ENCODE results near the gene ITPR2. TPM values are rescaled to one million over a fixed set of nuclear protein-coding genes. Genes with fewer than 3 reads are reported as not detected.
"Not testable (repeated sequence)": the region's sequence is repeated elsewhere in the genome, so short reads cannot be mapped to it uniquely, and the experiment has no call there.

The ITPR2 gene
- total RNA-seq, 2 experiments from 2014 or later: 40.3 to 40.5 TPM

DNA sequence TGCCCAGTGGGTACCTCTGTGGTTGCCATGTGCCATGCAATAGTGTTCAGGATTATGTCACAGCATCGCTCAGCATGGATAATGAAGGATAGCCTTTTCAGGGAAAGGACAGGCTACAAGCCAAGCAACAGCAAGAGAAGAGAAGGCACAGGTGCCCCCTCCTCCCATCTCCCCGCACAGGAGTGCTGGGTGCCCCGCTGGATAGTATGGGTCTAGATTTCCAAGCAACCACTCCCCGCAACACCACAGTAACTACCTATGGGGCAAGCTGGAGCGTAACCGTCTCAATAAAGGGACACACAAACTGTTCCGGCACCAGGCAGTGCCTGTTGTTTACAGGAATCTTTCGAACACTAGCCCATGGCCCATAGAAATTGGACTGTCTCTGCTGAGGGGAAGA, 222.2 kb downstream of the ITPR2 start:
- ChIA-PET CTCF (no interaction called here), POLR2A (no interaction called here)
- no peaks in the 10 kb centered on the region for H3K36me3 Mint-ChIP-seq (ENCODE audit: low read depth)
- no peaks in the 10 kb centered on the region for H3K4me1 Mint-ChIP-seq
- H3K4me3 Mint-ChIP-seq: no peak overlapping the region
- no peak for DNase-seq
- no peak overlapping the region for H3K27ac Mint-ChIP-seq
- H3K27me3 Mint-ChIP-seq: no peaks in the 10 kb centered on the region
- no peaks in the 10 kb centered on the region for H3K9me3 Mint-ChIP-seq

- no peak overlapping the region for H3K27ac Mint-ChIP-seq
- no peaks in the 10 kb centered on the region for H3K4me1 Mint-ChIP-seq
Measured at GRCh38 chr12:26609986-26610385, 223.0 kb downstream of the ITPR2 start.

GRCh38 chr12:26608706-26609105, 224.3 kb downstream of the ITPR2 start:
- ChIA-PET CTCF (no interaction called here), POLR2A (no interaction called here)

More at GRCh38 chr12:26609986-26610385, 223.0 kb downstream of the ITPR2 start:
- Mint-ChIP-seq H3K27me3 (no peaks in the 10 kb centered on the region), H3K36me3 (ENCODE audit: low read depth) (no peaks in the 10 kb centered on the region), H3K4me3 (no peak overlapping the region), H3K9me3 (no peaks in the 10 kb centered on the region)
- POLR2A ChIA-PET: no interaction called here
- DNase-seq: no peak
- CTCF ChIA-PET: no interaction called here

DNA sequence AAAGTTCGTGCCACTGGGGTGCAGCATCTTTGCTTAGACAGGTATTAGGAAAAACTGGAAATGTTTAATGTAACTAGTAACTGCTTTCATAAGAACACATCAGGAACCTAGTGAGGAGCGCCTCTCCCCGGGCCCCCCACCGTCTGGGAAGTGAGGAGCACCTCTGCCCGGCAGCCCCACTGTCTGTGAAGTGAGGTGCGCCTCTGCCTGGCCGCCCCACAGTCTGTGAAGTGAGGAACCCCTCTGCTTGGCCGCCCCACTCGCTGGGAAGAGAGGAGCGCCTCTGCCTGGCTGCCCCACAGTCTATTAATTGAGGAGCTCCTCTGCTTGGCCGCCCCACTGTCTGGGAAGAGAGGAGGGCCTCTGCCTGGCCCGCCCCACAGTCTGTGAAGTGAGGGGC, 224.7 kb downstream of the ITPR2 start:
- H3K4me1 Mint-ChIP-seq: no peaks in the 10 kb centered on the region
- POLR2A ChIA-PET: no interaction called here
- CTCF ChIA-PET: no interaction called here
- no peaks in the 10 kb centered on the region for H3K36me3 Mint-ChIP-seq (ENCODE audit: low read depth)
- H3K27me3 Mint-ChIP-seq: no peaks in the 10 kb centered on the region
- no peak for DNase-seq
- no peak overlapping the region for H3K27ac Mint-ChIP-seq
- no peak overlapping the region for H3K4me3 Mint-ChIP-seq
- H3K9me3 Mint-ChIP-seq: no peaks in the 10 kb centered on the region

More at GRCh38 chr12:26608706-26609105, 224.3 kb downstream of the ITPR2 start:
- H3K4me3 Mint-ChIP-seq: no peak overlapping the region
- no peaks in the 10 kb centered on the region for H3K27me3 Mint-ChIP-seq
- H3K9me3 Mint-ChIP-seq: no peaks in the 10 kb centered on the region
- H3K36me3 Mint-ChIP-seq (ENCODE audit: low read depth): no peaks in the 10 kb centered on the region
- no peaks in the 10 kb centered on the region for H3K4me1 Mint-ChIP-seq
- no peak overlapping the region for H3K27ac Mint-ChIP-seq
- DNase-seq: no peak

DNA sequence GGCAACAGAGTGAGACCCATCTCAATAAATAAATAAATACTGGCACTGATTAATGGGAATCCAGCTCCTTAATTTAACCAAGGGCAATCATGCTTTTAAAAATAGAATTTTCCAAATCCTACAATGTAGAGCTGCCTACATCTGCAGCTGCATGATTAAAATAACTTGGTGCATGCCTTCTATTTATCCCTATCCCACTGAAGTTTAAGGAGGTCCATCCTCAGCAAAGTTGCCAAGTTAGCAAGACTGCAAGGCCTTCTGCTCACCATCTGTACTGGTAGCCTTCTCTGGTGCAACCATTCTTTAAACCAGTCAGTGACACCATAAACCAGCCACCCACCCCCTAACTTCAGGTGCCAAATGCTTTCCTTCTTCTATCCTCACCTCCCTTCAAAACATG, 226.1 kb downstream of the ITPR2 start:
- ChIA-PET POLR2A (no interaction called here), CTCF (no interaction called here)
- H3K4me1 Mint-ChIP-seq: no peaks in the 10 kb centered on the region
- H3K27ac Mint-ChIP-seq: no peak overlapping the region
- H3K27me3 Mint-ChIP-seq: no peaks in the 10 kb centered on the region
- peaks cover under 1% of the 10 kb centered on the region for H3K36me3 Mint-ChIP-seq (ENCODE audit: low read depth)
- H3K9me3 Mint-ChIP-seq: no peaks in the 10 kb centered on the region
- H3K4me3 Mint-ChIP-seq: no peak overlapping the region
- no peak for DNase-seq

DNA sequence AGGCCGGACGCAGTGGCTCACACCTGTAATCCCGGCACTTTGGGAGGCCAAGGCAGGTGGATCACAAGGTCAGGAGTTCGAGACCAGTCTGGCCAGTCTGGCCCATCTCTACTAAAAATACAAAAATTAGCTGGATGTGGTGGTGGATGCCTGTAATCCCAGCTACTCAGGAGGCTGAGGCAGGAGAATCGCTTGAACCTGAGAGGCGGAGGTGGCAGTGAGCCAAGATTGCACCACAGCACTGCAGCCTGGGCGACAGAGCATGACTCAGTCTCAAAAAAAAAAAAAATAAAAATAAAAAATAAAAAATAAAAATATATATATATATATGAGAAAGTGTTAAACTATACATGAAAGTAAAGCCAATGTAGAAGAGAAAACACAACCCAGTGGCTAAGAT, 228.2 kb downstream of the ITPR2 start:
- H3K9me3 Mint-ChIP-seq, H3K27me3 Mint-ChIP-seq, POLR2A ChIA-PET, DNase-seq, H3K27ac Mint-ChIP-seq, H3K4me1 Mint-ChIP-seq, H3K4me3 Mint-ChIP-seq: not testable (repeated sequence)
- H3K36me3 Mint-ChIP-seq (ENCODE audit: low read depth): peaks cover 11% of the 10 kb centered on the region
- CTCF ChIA-PET: interaction anchor here (1.2 kb wide), 1 partner anchor 10 kb away, joined by 3 read pairs; no protein-coding TSS in a partner anchor

GRCh38 chr12:26599096-26599695, 233.8 kb downstream of the ITPR2 start:
- no peak overlapping the region for H3K4me3 Mint-ChIP-seq
- peaks cover 39% of the 10 kb centered on the region for H3K36me3 Mint-ChIP-seq (ENCODE audit: low read depth)
- H3K4me1 Mint-ChIP-seq: no peaks in the 10 kb centered on the region
- no peak overlapping the region for H3K27ac Mint-ChIP-seq
- H3K27me3 Mint-ChIP-seq: no peaks in the 10 kb centered on the region
- ChIA-PET CTCF (no interaction called here), POLR2A (no interaction called here)
- DNase-seq: no peak
- no peaks in the 10 kb centered on the region for H3K9me3 Mint-ChIP-seq

DNA sequence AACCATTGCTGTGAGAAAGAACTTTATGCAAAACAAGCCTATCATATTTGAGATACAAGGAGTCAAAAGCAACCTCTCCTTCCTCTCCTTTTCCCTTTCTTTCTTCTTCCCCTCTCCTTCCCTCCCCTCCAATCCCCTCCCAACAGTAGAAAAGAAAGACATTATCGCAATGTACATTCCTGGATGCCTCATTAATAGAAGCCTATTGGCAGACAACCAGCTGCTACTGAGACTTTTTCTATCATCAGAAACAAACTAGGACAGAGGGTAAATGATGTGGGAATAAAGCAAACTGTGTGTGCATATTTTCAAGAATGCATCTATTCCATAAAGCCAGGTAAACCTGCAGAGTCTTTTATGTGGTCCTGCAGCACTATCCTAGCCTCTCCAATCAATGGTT, 237.2 kb downstream of the ITPR2 start:
- CTCF ChIA-PET: no interaction called here
- Mint-ChIP-seq H3K9me3 (no peaks in the 10 kb centered on the region), H3K27me3 (no peaks in the 10 kb centered on the region), H3K36me3 (ENCODE audit: low read depth) (peaks cover 48% of the 10 kb centered on the region), H3K4me3 (no peak overlapping the region), H3K4me1 (no peaks in the 10 kb centered on the region), H3K27ac (no peak overlapping the region)
- DNase-seq: no peak
- POLR2A ChIA-PET: no interaction called here

- DNase-seq: no peak
- ChIA-PET POLR2A (no interaction called here), CTCF (no interaction called here)
- Mint-ChIP-seq H3K27ac (no peak overlapping the region), H3K4me1 (peaks cover 10% of the 10 kb centered on the region), H3K9me3 (no peaks in the 10 kb centered on the region), H3K36me3 (ENCODE audit: low read depth) (peaks cover 16% of the 10 kb centered on the region), H3K4me3 (no peak overlapping the region), H3K27me3 (no peaks in the 10 kb centered on the region)
Measured at GRCh38 chr12:26580619-26581018, 252.4 kb downstream of the ITPR2 start.

- Mint-ChIP-seq H3K27me3 (no peaks in the 10 kb centered on the region), H3K27ac (no peak overlapping the region), H3K9me3 (no peaks in the 10 kb centered on the region), H3K4me1 (peaks cover 17% of the 10 kb centered on the region), H3K4me3 (no peak overlapping the region), H3K36me3 (ENCODE audit: low read depth) (peaks cover 29% of the 10 kb centered on the region)
- POLR2A ChIA-PET: no interaction called here
- CTCF ChIA-PET: no interaction called here
- no peak for DNase-seq
Measured at GRCh38 chr12:26576266-26576665, 256.7 kb downstream of the ITPR2 start.

DNA sequence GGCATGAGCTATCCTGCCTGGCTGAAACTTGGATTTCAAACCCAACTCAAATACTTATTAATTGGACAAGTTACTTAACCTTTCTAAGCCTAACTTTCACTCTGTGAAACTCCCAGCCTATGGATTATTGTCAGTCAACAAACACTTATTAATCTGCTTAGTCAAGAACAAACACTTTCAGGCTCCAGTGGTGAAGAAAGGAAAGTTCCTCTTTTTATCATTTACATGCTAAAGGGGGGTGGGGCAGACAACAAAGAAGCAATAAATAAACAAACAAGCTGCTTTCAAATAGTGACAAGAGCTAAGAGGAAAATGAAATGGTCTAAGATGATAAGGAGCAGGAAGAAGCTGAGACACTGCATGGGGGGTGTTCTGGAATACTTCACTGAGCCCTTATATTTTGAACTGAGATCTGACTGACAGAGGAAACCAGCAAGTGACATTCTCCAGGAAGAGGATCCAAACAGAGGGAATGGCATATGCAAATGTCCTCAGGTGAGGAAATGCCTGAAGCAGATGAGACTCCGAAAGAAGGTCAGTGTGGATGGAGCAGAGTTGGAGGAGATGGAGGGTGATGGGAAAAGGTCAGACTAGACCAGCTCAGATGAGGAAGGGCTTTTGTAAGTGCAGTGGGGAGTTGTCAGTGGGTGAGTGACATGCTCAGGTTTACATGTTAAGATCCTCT, 259.6 kb downstream of the ITPR2 start:
- no peak overlapping the region for H3K4me3 Mint-ChIP-seq
- peaks cover 17% of the 10 kb centered on the region for H3K4me1 Mint-ChIP-seq
- peaks cover 20% of the 10 kb centered on the region for H3K36me3 Mint-ChIP-seq (ENCODE audit: low read depth)
- H3K27ac Mint-ChIP-seq: no peak overlapping the region
- POLR2A ChIA-PET: no interaction called here
- CTCF ChIA-PET: no interaction called here
- no peaks in the 10 kb centered on the region for H3K9me3 Mint-ChIP-seq
- no peaks in the 10 kb centered on the region for H3K27me3 Mint-ChIP-seq
- DNase-seq: no peak

GRCh38 chr12:26572137-26572536, 260.9 kb downstream of the ITPR2 start:
- Mint-ChIP-seq H3K36me3 (ENCODE audit: low read depth) (peaks cover 16% of the 10 kb centered on the region), H3K9me3 (no peaks in the 10 kb centered on the region), H3K27me3 (no peaks in the 10 kb centered on the region), H3K27ac (no peak overlapping the region), H3K4me3 (no peak overlapping the region), H3K4me1 (peaks cover 17% of the 10 kb centered on the region)
- ChIA-PET POLR2A (no interaction called here), CTCF (no interaction called here)
- DNase-seq: no peak

- H3K27ac Mint-ChIP-seq: no peak overlapping the region
- ChIA-PET CTCF (interaction anchor here (0.6 kb wide), 1 partner anchor 65 kb away, joined by 3 read pairs; no protein-coding TSS in a partner anchor), POLR2A (no interaction called here)
- H3K9me3 Mint-ChIP-seq: no peaks in the 10 kb centered on the region
- no peak overlapping the region for H3K4me3 Mint-ChIP-seq
- H3K36me3 Mint-ChIP-seq (ENCODE audit: low read depth): peaks cover 16% of the 10 kb centered on the region
- H3K4me1 Mint-ChIP-seq: peaks cover 13% of the 10 kb centered on the region
- no peak for DNase-seq
- no peaks in the 10 kb centered on the region for H3K27me3 Mint-ChIP-seq
Measured at GRCh38 chr12:26571560-26571959, 261.4 kb downstream of the ITPR2 start.

- no peak for DNase-seq
- ChIA-PET CTCF (no interaction called here), POLR2A (no interaction called here)
- H3K27me3 Mint-ChIP-seq: no peaks in the 10 kb centered on the region
- no peak overlapping the region for H3K4me3 Mint-ChIP-seq
- no peaks in the 10 kb centered on the region for H3K4me1 Mint-ChIP-seq
- H3K9me3 Mint-ChIP-seq: no peaks in the 10 kb centered on the region
- peaks cover 4% of the 10 kb centered on the region for H3K36me3 Mint-ChIP-seq (ENCODE audit: low read depth)
- H3K27ac Mint-ChIP-seq: no peak overlapping the region
Measured at GRCh38 chr12:26567126-26567525, 265.9 kb downstream of the ITPR2 start.

Measured in activated CD4-positive, alpha-beta T cell treated with anti-CD3 and anti-CD28 coated beads, Interleukin-2, amount 10 ng/mL, durations not matched to agents 7 days and 5 days (primary cell).